ENCODE results near the gene YPEL1.

Gene YPEL1

GRCh38 chr22:21657020-21657359, 78.6 kb downstream of the YPEL1 start:
- no peak for DNase-seq (ENCODE audit: low read depth in 2 of 2)

- DNase-seq (ENCODE audit: low read depth in 2 of 2), result no peak
These were observed 82.7 kb downstream of the YPEL1 start for GRCh38 chr22:21652547-21653545.

GRCh38 chr22:21652010-21652546, 83.5 kb downstream of the YPEL1 start:
- peak; percentile 57 to 71 for DNase-seq (ENCODE audit: low read depth in 2 of 2)

GRCh38 chr22:21651521-21652009, 84.0 kb downstream of the YPEL1 start:
- no peak for DNase-seq (ENCODE audit: low read depth in 2 of 2)

- DNase-seq (ENCODE audit: low read depth in 2 of 2), result no peak
These were observed 84.6 kb downstream of the YPEL1 start for GRCh38 chr22:21650823-21651520.

- no peak for DNase-seq (ENCODE audit: low read depth in 2 of 2)
These were observed 85.3 kb downstream of the YPEL1 start for GRCh38 chr22:21650280-21650679.
